NCI-H774 (cell line): Measurements from ENCODE around the gene FARP1.
A peak's percentile ranks its signal among the peaks of the same experiment; 100 is the strongest.

Experiments
- DNase-seq: peaks from one replicate; lab custom pipeline; 2025; lab: John Stamatoyannopoulos, UW

The FARP1 gene

DNA sequence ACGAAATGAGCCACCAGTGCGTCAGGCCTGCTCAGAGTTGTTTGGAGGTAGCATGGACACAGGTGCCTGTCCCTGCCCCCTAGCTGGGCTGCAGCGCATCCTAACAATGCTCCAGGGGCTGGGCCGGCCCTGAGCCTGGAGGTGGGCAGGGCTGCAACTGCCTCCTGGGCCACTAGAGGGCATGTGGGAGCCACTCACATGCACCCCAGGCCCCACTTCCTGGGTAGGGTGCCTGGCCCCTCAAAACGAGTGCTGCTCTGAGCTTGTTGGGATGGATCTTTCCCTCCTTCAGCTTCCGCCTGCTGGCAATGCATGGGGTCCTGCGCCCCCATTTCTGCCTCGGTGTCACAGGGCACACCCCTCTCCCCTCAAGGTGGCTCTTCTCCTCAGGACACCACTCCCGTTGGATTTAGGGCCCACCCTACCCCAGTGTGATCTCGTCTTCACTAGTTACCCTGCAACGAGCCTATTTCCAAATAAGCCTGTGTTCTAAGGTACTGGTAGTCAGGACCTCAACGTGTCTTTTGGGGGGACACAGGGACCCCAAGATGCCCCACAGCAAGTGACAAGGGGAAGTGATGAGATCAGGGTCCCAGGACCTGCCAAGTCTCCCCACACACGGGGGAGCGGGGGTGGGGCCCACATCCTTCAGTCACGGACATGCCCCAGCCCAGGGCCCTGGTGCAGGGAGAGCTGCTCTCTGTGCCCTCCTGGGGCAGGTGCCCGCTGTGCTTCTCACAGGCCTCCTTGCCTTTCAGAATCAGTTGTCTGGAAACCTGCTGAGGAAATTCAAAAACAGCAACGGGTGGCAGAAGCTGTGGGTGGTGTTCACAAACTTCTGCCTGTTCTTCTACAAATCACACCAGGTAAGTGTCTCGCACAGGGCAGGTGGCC is 302.7 kb downstream of the FARP1 start:
- no peak for DNase-seq

DNA sequence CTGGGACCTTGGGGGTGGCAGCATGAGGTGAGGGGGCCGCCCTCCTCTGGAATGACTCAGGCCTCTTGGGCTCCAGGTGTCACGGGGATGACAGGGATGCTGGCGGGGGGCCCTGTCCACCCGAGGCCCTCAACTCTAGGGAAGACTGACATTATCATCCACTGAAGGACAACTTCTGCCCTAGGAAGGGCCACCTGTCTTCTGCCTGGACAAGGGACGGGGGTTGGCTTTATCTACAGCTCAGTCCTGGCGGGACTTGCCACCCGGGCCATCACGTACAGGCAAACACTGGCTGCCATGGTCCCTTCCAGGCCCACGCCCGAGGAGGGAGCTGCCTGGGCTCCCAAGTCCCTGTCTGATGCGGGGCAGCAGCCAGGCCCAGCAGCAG is 303.3 kb downstream of the FARP1 start:
- no peak for DNase-seq

DNA sequence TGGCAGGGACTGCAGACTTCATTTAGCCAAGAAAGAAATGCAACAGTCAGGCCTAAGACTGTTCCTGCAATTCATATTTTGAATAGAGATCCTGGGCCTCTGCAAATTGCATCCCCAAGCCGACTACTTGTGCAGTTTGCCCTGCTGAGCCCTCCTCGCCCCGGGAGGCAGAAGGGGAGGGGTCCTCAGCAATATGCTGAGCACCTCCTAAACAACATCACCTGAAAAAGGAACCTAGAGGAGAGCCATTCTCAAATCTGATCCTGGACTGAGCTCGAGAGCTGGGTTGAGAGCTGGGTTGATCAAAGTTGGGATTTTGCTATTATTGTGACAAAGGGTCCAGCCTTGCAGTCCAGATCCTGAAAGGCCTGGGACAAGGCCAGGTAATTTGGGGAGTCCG is 304.2 kb downstream of the FARP1 start:
- DNase-seq: no peak

DNA sequence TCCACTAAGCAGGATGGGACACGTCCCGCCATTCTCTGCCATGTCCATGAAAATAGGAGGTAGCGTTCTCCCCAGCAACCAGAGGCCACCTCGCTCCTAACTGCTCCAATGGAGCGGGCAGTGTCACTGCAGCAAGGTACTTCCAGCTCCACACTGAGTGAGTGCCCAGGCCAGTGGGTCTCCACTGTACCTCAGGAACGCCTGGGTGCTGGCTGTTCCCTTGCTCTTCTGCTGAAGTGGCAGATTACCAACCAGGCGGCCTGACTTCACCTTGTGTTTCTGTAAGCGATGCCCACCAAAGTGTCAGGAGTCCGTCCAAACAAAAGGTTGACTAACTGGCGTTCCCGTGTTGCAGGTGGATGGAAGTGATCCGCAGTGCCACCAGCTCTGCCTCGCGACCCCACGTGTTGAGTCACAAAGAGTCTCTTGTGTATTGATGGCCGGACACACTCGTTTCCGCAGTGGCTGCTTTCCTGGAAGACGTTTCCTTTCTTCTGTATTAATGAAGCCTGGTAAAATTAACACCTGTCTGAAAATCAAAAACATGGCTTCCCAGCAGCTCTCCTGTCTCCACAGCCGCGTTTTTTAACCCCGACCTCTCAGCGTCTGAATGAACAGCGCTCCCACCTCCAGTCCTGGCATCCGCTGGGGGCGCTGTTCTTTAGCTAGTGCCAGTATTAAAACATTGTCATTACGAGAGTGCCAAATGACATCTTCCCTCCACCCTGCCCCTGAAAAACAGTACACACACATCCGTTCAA is 305.2 kb downstream of the FARP1 start:
- no peak for DNase-seq

DNA sequence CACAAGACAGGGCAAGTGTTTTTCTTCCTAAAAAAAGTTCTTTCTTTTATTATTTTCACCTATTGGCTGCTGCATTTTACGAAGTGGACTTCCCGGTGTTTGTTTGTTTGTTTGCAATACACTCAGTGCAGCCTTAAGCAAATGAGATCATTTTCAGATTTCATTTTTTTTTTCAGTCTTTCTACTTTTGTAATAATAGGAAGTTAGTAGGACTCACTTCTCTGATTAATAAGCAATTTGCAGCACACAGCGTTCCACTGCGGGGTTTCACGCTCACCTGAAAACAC is 305.7 kb downstream of the FARP1 start:
- DNase-seq: no peak

DNA sequence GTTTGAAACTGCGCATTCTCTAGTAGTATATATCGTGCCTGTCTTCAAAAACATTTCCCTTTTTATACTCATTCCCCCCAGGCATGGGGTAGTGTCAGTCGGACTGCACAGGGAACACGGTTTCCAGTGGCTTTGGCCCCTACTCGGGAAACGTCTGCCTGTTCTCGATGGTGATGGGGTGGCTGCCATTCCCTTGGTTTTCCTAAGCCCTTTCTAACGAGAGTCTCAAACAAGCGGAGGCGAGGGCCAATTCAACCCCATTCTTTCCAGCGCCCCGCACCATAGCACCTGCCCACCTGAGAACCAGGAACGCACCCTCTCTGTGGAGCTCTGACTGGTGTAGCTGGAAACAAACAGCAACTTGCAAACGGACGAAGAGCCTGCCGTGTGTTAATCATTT is 306.4 kb downstream of the FARP1 start:
- DNase-seq: no peak

DNA sequence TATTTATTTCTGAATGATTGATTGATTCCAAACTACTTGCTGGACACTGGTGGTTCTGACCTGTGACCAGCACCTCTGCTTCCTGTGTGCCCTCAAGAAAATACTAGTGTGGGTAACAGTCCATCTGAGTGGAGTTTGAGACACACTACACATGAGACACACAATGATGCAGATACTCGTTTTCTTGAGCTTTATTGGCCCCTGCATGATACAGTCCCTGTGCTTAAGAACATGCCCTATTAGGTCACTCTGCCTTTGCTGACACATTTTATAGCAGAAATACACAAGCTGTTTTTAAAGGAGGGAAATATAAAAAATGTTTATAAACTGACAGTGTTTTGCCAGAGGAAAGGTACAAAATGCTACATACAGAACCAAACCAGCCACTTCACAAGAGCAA is 307.1 kb downstream of the FARP1 start:
- DNase-seq: no peak

DNA sequence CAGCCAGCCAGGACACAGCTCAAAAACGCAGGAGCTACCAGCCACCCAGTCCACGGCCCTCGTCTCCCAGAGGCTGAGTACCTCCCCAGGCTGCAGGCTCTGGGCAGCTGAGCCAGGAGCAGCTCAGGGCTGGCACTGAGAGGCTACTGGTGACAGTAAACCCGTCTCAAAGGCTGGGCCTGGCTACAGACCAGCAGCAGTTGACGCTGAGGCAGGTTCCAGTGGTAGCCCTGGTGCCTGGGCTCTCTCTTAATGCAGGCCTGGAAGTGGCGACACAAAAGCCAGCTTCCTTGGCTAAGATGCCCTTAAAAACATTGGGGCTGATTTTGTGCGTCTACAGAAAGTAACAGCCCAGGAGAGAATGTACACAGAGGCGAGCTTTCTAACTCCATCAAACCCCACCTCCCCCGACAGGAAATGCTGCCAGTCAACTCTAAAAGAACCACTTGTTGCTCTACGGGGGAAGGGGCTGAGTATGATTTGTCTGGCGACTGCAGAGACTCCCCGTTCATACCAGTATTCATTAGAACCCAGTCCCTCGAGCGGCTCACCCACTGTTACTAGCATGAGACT is 307.7 kb downstream of the FARP1 start:
- DNase-seq: no peak

DNA sequence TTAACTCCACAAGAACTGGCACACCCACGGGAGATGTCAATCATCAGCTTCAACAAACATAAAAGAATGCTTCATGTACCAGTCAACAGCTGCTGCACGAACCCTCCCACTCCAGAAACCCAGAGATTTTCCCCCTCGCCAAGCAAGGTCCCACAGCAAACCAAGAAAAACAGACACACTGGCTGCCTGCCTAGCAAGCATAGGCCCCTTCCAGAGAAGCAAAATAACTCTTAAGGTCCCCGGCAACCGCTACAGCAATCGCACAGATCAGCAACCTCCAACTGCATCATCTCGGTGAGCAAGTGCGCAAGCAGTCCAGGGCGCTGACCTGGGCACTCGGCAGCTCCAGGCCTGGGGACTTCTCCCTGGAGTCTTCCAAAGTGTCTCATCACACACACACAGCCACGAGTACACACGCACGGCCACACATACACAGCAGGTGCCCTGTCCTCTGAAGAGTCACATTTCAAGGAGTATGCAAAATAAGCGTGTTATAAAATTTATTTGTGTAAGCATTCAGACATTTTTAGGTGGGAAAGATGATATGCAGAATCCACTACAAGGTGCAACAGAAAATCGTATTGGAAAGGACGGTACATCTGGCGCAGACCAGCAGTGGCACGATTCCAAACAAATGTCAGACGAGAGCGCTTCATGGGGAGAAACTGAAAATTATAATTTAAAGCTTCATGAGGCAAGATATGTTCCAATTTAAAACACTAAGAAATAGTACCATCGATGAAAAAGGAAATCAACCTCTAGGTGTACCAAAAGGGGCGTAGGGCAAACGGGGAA is 309.0 kb downstream of the FARP1 start:
- no peak for DNase-seq

DNA sequence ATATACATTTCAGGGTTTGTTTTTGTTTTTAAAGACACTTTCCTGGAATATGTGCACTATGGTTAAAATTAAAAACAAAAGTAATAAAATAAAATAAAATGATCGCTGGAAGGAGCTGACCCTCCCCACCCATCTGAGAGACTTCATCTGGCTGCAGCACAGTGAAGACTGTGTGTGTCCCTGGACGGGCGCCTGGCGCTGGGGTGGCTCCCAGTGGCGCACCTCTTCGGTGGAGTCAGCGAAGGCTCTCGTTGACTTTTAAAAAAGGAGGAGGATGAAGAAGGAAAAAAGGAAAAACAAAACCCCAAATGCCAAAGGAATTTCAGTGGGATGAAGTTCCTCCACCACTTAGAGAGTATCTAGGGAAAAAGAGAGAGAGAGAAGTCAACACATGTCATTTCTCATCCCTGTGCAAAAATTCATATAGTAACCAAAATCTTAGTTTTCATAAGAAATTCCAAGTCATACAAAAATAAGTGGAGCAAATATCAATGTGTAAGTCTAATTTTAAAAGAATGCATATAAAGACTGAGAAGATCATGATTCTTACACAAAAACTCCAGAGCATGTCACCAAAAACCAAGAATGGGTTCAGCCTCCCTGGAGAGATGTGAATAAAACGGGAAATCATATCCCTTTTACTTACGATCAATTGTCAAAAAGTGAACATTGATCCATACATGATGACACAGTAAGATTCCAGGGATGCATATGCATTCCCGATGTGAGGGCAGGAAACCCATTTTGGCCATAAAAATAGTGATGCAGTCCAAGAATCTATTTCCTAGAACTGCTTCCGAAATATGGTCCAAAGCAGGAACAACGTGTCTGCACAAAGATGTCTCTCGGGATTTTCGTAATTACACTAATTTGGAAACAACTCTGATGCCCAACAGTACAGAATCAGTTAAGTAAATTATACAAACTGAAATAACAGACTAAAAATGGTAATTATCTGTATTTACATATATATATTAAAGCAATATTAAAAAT is 310.3 kb downstream of the FARP1 start:
- DNase-seq: no peak

DNA sequence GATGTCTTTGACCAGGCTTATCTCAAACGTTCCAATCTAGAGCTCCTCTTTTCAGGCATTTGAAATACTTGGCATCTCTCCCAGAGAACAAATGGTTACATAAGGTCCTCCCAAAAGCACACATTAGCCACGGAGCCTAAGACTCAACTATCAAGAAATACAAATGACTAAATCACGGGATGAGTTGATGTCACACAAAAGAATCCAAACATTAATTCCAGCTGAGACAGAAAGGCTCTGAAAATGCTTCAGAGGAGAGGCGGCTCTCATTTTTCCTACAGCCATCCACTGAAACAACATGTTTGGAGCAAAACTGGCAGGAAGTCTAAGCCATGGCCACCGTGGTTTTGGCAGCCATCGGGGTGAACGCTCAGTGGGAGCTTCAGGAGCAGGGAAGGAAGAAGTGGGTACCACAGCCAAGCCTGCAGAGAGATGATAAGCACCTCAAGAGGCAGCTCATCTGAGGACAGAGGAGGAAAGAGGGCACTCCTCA is 311.5 kb downstream of the FARP1 start:
- DNase-seq: peak; percentile 9

DNA sequence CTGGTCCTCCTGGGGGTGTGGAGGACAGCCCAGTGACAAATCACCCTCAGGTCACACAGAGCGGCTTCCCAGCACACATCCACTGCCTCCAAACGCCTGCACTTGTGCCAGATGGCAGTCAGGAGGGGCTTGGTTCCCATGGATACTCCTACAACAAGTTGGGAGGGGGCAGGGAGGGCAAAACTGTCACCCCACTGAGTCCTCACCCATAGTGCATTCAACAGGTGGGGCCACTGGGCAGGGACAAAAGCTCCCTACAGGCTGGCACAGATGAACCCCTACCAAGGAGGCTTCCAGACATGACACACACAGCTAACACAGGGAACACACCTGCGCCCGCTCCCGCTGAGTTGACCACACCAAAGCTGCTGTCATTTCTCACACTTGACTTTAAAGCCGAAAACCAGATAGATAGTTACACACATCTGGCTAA is 313.5 kb downstream of the FARP1 start:
- DNase-seq: no peak

DNA sequence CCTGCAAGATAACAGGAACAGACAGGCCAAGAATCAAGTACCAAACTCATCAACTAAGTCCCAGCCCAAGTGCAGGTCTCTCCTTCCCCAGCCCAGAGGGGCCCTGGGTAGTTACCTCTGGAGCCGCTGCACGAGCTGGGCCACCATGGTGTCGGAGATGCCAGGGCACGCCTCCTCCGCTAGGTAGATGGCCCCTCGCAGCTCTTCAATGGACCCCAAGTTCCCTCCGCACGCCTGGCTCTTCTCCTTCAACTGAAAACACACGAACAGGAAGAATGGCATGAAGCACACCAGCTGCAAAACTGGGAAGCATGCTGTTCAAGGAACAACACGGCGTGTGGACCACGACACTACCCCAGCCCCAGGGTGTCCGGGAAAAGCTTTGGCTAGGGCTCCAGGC is 314.2 kb downstream of the FARP1 start:
- no peak for DNase-seq

DNA sequence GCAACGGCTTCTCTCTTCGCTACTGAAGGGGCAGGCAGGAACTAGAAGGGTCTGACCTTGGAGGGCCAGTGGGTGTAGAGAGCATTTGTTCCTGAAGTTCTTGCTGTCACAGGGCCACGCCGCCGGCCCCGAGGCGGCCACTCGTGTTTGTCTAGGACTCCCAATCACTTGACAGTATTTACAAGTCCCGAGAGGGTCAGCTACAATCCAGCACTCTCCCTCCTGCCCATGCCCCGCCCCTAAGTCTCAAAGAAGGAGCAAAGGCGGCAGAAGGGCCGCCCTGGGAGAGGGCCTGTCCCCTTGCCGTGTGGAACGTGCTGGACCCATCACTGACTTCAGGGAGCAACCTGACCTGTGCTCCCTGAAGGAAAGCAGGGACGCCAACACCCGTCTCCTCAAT is 315.5 kb downstream of the FARP1 start:
- no peak for DNase-seq

DNA sequence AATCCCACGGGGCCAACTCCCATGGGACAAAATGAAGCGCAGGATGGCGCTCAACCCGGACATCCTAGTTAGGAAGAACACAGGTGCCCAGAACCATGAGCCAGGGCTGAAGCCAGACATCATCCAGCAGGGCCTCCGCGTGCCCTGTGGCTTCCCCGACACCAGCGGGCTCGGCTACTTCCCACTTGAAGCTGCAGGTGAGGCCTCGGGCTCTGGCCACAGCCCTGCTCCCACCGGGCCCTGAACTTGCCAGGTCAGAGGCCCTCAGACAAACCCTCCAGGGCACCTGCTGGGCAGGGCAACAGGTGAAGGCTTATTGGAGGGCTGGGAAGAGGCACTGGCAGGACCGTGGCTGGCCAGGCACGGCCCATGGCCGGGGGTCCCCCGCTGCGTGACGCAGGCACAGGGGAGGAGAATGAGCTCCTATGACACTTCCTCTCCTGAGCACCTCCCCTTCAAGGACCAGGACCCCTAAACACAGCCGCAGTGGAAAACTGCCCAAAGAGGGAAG is 316.3 kb downstream of the FARP1 start:
- DNase-seq: no peak

DNA sequence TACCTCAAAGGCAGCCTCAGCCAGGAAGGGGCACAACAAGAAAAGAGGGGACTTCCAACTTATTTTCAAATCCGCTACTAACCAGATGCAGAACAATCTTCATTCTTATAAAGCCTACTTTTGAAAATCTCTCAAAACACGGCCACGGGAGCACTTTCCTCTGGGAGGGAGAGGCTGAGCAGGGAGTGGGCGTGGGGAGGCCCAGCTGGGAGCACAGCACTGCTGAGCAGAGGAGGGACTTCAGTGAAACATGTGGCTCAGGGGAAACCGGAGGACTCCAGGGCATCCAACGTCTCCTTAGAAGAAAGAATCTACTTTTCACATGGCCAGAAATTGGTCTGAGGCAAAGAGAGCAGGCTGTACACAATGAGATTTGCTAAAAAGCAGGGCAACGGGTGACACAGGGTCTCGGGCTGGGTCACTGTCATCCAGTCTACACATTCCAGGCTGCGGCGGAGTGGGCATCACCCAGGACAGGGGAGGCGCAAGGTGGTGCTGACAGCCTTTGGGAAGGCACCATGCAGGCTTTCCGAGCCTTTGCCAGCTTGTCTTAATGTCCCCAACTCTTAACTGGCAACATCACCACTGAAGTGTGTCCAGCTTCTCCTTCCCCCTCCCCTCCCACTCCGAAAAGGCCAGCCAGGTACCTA is 317.0 kb downstream of the FARP1 start:
- no peak for DNase-seq

DNA sequence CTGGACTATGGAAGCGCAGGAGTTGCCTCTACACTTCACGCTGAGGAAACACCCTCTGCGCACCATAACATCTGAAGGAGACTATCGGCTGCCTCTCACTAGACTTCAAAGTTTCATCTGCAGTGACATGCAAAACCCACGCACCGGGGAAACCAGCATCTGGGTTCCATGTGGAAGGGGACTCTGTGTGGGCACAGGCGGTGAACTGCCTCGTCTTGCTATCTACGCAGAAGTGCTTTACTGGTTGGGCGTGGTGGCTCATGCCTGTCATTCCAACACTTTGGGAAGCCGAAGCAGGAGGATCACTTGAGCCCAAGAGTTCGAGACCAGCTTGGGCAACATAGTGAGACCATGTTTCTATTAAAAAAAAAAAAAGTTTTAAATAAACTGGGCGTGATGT is 317.6 kb downstream of the FARP1 start:
- no peak for DNase-seq

DNA sequence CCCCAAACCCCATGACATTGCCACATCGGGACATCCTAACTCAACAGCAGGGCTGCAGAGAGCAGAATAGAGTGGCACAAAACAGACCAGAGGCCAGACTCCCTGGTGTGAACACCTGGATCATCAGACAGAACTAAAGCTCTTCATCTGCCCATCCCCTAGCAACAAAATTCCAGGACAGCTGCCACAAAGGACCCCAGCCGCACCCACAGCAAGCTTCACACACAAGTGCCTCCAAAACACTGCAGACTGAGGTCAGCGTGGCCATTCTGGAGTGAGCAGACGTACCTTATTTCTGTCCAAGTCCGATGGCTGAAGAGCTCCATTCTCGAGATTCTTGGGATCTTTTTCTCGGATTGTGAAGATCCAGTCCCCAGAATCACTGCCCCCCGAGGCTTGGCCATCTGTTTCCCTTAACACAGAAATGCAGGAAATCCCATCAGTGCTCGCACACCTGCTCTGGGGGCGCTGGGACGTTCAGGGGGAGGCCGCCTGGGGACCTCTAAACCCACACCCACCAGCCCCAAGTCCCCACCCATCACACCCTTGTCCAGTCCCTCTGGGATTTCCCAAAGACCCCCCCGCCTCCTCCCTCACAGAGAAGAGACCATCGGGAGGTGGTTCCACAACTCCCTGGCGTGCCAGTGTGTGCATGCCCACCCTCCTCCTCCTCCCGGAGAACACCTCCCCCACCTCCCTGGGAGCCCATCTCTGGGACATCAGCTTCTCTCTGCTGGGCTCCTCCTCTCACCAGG is 318.8 kb downstream of the FARP1 start:
- DNase-seq: no peak

DNA sequence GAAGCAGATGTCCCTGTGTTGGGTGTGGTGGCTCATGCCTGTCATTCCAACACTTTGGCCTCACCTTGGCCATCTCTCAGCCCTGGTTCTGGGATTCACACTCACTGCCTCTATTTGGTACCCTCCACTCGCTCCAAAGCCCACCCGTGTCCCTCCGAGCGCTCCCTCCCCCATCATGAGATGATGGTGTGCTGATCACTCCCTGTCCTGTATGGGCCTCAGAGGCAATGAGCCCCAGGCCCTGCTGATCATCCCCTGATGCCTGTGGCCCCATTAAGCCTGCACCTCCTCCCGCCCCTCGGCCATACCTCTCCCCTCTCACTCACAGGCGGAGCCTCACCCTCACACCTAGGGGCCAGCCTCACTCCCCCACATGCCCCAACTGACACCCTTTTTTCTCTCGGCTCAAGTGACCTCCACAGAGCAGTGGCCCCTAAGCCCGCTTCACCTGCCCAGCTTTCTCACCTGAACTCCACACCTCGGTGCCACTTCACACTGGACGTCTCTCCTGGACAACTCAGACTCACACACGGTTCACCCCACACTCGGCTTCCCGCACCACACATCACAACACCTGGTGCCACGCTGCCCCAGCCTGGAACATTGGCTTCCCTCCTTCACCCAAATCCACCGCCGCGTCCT is 319.5 kb downstream of the FARP1 start:
- DNase-seq: no peak
